ENCODE results near the gene PILRA. TPM values are rescaled to one million over a fixed set of nuclear protein-coding genes. Genes with fewer than 3 reads are reported as not detected.
A peak's percentile ranks its signal among the peaks of the same experiment; 100 is the strongest.

PILRA gene
- total and polyA plus RNA-seq, 10 of the 15 experiments (the other 5 are each of a cell fraction or from before 2014, with no cell fraction given): 6.6 to 43.3 (median 11.5) TPM

DNA sequence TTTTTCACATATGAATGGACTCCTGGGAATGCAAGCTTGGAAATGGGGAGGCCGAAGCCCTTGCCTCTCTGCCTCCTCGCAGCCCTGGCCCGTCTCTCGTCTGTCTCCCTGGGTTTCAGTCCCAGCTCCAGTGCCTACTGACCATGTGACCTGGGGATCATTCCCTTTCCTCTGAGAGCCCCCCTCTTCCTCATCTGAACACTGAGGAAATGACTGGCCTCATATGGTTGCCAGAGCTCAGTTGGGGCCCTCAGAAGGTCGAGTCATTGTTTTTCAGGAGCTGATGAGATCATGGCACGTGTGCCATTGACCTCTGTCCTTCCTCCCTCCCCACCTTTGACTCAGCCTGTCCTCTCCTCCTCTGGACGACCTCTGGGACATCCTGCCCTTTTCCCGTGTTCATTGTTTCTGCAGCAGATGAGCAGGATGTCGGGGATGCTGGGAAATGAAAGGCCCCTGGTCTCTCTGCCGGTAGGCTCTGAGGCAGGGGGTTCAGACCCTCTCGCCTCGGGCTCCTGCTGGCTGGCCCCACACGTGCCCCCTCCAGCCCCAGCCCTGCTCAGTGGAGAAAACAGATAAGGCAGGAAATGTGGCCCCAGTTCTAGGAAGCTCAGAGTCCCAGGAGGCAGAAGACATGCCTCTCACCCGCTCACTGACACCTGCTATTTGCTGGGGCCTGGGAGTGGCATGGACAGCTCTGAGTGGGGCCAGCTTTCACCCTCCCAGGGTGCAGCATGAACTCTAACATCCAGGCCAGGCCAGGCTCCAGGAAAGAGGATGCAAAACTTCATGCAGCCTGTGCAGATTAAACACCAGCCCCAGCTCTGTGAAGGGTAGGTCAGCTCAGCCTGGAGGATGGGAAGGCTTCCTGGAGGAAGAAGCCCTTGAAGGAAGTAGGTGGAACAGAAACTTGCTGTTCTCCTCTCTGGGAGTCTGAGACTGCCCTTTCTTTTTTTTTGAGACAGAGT is 71.3 kb downstream of the PILRA start:
- no peak overlapping the region for H3K4me3 ChIP-seq
- no peaks in the 10 kb centered on the region for H4K20me1 ChIP-seq (ENCODE audit: control insufficient read depth, insufficient read depth)
- no peak overlapping the region; the same call in 1 of the 2 replicates for H3K4me2 ChIP-seq (ENCODE audit: control insufficient read depth, insufficient read depth)
- ATAC-seq (peak; percentile 70), FAIRE-seq (no peak), DNase-seq (ENCODE audit: low read depth, low spot score) (no peak)
- no peaks in the 10 kb centered on the region for H3K36me3 ChIP-seq (ENCODE audit: control insufficient read depth in 2 of 2, insufficient read depth in 2 of 2, low read length in 1 of 2)
- H3K27me3 ChIP-seq (replicated peaks in 1 of 2; ENCODE audit: control insufficient read depth in 2 of 2, insufficient read depth in 2 of 2, low read length in 1 of 2): no peaks in the 10 kb centered on the region
- RAD21 ChIA-PET (ENCODE audit: unreplicated experiment): interaction anchor here (1.1 to 1.2 kb wide), 3 partner anchors 10 to 144 kb away, joined by 3 to 4 read pairs (median 3); partner anchors contain the start of gene ZCWPW1
- 0 out of 2 replicates have a peak overlapping the region, but pooled peaks have one; percentile 15 for H3K9ac ChIP-seq (ENCODE audit: control insufficient read depth, insufficient read depth, low read length)
- H2AFZ ChIP-seq (ENCODE audit: control insufficient read depth, low read depth, low read length): peak overlapping the region; percentile 47
- intact Hi-C loops (cut with micrococcal nuclease; ENCODE audit: unreplicated experiment): no loop called here
- no peaks in the 10 kb centered on the region for H3K79me2 ChIP-seq (ENCODE audit: control insufficient read depth, insufficient read depth, low read length)
- CTCF ChIA-PET: interaction anchor here (0.5 to 1.4 kb wide), 8 partner anchors 10 to 144 kb away, joined by 3 to 5 read pairs (median 3); no protein-coding TSS in a partner anchor
- H3K27ac ChIP-seq (ENCODE audit: control insufficient read depth, insufficient read depth): peak overlapping the region; percentile 3; the same call in 1 of the 2 replicates
- H3K9me3 ChIP-seq (replicated peaks; ENCODE audit: control insufficient read depth, insufficient read depth, low read length): no peaks in the 10 kb centered on the region
- 48% methylated on average over 14 of the region's 14 CpGs for WGBS (ENCODE audit: insufficient coverage, insufficient replicate concordance, low lambda C conversion rate, missing lambda C conversion rate)
- POLR2A ChIA-PET: interaction anchor here (0.6 to 1.7 kb wide), 4 partner anchors 8 to 641 kb away, joined by 4 to 6 read pairs (median 6); partner anchors contain the start of genes MEPCE, PPP1R35, TRIM56 and ZCWPW1
- BruUV-seq (replicated peaks): no TSS peak
- SMC1A ChIA-PET (ENCODE audit: uncharacterized antibody, unreplicated experiment): interaction anchor here (0.7 to 2.8 kb wide), 4 partner anchors 11 to 38 kb away, joined by 3 to 17 read pairs (median 4); partner anchors contain the start of genes MEPCE and ZCWPW1
- no peak for TF ChIP-seq MTA2 (IDR thresholded peaks at IDR 0.05; ENCODE audit: low read depth)
- TF ChIP-seq BHLHE40 (IDR thresholded peaks at IDR 0.05; ENCODE audit: borderline replicate concordance in 1 of 2, low read depth in 2 of 2, low read length in 1 of 2): 0 out of 4 replicates have a peak, but pooled peaks of 1 of the 2 experiments have one; percentile 29
- in situ Hi-C loops (cut with MboI): no loop called here
- peaks cover 14% of the 10 kb centered on the region for H3K4me1 ChIP-seq (ENCODE audit: control insufficient read depth, insufficient read depth, low read length)

DNA sequence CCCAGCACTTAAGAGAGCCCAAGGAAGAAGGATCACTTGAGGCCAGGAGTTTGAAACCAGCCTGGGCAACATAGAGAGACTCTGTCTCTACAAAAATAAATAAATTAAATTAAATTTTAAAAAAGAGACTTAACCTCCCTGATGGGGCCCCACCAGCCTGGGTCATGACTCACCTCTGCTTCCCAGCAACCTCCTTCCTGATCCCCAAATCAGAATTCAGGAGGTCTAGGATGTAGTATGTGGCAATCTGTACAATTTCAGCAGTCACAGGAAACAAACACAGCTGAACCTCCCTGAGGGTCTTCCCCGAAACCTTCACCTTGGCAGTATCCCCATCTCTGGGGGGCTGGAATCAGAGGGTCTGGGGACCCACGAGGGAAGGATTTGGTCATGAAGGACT is 72.8 kb downstream of the PILRA start:
- no peak overlapping the region for H3K4me3 ChIP-seq
- no peak overlapping the region for H2AFZ ChIP-seq (ENCODE audit: control insufficient read depth, low read depth, low read length)
- H3K36me3 ChIP-seq (ENCODE audit: control insufficient read depth in 2 of 2, insufficient read depth in 2 of 2, low read length in 1 of 2): no peaks in the 10 kb centered on the region
- ChIA-PET POLR2A (interaction anchor here (1.7 kb wide), 1 partner anchor 17 kb away, joined by 13 read pairs; no protein-coding TSS in a partner anchor), SMC1A (ENCODE audit: uncharacterized antibody, unreplicated experiment) (interaction anchor here (1.6 to 2.8 kb wide), 2 partner anchors 17 to 38 kb away, joined by 6 to 17 read pairs; partner anchors contain the start of genes MEPCE and ZCWPW1), CTCF (interaction anchor here (0.5 kb wide), 1 partner anchor 875 kb away, joined by 3 read pairs; the partner anchor contains the start of gene IFT22), RAD21 (ENCODE audit: unreplicated experiment) (interaction anchor here (0.7 kb wide), 1 partner anchor 269 kb away, joined by 3 read pairs; no protein-coding TSS in a partner anchor)
- FAIRE-seq: no peak
- no peak overlapping the region for H3K27ac ChIP-seq (ENCODE audit: control insufficient read depth, insufficient read depth)
- no peaks in the 10 kb centered on the region for H3K27me3 ChIP-seq (replicated peaks in 1 of 2; ENCODE audit: control insufficient read depth in 2 of 2, insufficient read depth in 2 of 2, low read length in 1 of 2)
- H3K79me2 ChIP-seq (ENCODE audit: control insufficient read depth, insufficient read depth, low read length): no peaks in the 10 kb centered on the region
- 50% methylated on average over 2 of the region's 2 CpGs for WGBS (ENCODE audit: insufficient coverage, insufficient replicate concordance, low lambda C conversion rate, missing lambda C conversion rate)
- H4K20me1 ChIP-seq (ENCODE audit: control insufficient read depth, insufficient read depth): no peaks in the 10 kb centered on the region
- intact Hi-C loops (cut with micrococcal nuclease; ENCODE audit: unreplicated experiment): no loop called here
- H3K4me2 ChIP-seq (ENCODE audit: control insufficient read depth, insufficient read depth): no peak overlapping the region
- BruUV-seq (replicated peaks): no TSS peak
- in situ Hi-C loops (cut with MboI): no loop called here
- no peak for DNase-seq (ENCODE audit: low read depth, low spot score)
- no peaks in the 10 kb centered on the region for H3K9me3 ChIP-seq (replicated peaks; ENCODE audit: control insufficient read depth, insufficient read depth, low read length)
- ATAC-seq: no peak
- peaks cover 17% of the 10 kb centered on the region for H3K4me1 ChIP-seq (ENCODE audit: control insufficient read depth, insufficient read depth, low read length)
- H3K9ac ChIP-seq (ENCODE audit: control insufficient read depth, insufficient read depth, low read length): no peak overlapping the region
- no peak for TF ChIP-seq TCF7 (IDR thresholded peaks at IDR 0.05; ENCODE audit: borderline replicate concordance)
- no peak for TF ChIP-seq IKZF1 (conservative IDR thresholded peaks at IDR 0.05)
- TF ChIP-seq STAT1 (conservative IDR thresholded peaks at IDR 0.05): no peak
- no peak for TF ChIP-seq NRF1 (conservative IDR thresholded peaks at IDR 0.05; ENCODE audit: low read depth, low read length)
- TF ChIP-seq MEF2A (IDR thresholded peaks at IDR 0.05; ENCODE audit: insufficient read depth, low read depth, low read length): no peak
- no peak for TF ChIP-seq KLF5 (IDR thresholded peaks at IDR 0.05; ENCODE audit: partially characterized antibody)
- TF ChIP-seq CHD2 (IDR thresholded peaks at IDR 0.05; ENCODE audit: borderline replicate concordance, low read depth, low read length): no peak
- no peak for TF ChIP-seq BRCA1 (IDR thresholded peaks at IDR 0.05; ENCODE audit: low read depth, low read length)
- TF ChIP-seq RBBP5 (conservative IDR thresholded peaks at IDR 0.05): no peak
- TF ChIP-seq, protein P1, sequence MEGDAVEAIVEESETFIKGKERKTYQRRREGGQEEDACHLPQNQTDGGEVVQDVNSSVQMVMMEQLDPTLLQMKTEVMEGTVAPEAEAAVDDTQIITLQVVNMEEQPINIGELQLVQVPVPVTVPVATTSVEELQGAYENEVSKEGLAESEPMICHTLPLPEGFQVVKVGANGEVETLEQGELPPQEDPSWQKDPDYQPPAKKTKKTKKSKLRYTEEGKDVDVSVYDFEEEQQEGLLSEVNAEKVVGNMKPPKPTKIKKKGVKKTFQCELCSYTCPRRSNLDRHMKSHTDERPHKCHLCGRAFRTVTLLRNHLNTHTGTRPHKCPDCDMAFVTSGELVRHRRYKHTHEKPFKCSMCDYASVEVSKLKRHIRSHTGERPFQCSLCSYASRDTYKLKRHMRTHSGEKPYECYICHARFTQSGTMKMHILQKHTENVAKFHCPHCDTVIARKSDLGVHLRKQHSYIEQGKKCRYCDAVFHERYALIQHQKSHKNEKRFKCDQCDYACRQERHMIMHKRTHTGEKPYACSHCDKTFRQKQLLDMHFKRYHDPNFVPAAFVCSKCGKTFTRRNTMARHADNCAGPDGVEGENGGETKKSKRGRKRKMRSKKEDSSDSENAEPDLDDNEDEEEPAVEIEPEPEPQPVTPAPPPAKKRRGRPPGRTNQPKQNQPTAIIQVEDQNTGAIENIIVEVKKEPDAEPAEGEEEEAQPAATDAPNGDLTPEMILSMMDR (IDR thresholded peaks at IDR 0.05 in 2 of 3, conservative IDR thresholded peaks at IDR 0.05 in 1 of 3; ENCODE audit: control insufficient read depth in 2 of 3, extremely low read depth in 1 of 3, insufficient read depth in 1 of 3, low read depth in 3 of 3, low read length in 3 of 3): no peak
- no peak for TF ChIP-seq TCF12 (IDR thresholded peaks at IDR 0.05; ENCODE audit: low read depth, low read length)
